Lower lobe of right lung (tissue), 2 donors: ENCODE data around the gene SLC1A5. TPM values are rescaled to one million over a fixed set of nuclear protein-coding genes. Genes with fewer than 3 reads are reported as not detected.
"Not testable (repeated sequence)": the region's sequence is repeated elsewhere in the genome, so short reads cannot be mapped to it uniquely, and the experiment has no call there.

Experiments
- ATAC-seq, 2 donors: fragments of 200-7000 bp; cut with Tn5 transposase; one replicate each; pipeline ENCODE4 v1.9.1; 2020 to 2022; ENCODE audit warnings: mild to moderate bottlenecking in 2 of 2, moderate library complexity in 2 of 2
- DNase-seq: peaks from one replicate; pipeline ENCODE4 v3.0.0-alpha.2; 2020
- H3K27ac ChIP-seq: fragments of 200-600 bp; one replicate; pipeline ENCODE4 v1.8.0; 2022
- H3K27me3 ChIP-seq: fragments of 200-600 bp; one replicate; pipeline ENCODE4 v1.8.0; 2022; ENCODE audit warnings: low read depth
- H3K36me3 ChIP-seq: fragments of 200-600 bp; one replicate; pipeline ENCODE4 v1.8.0; 2022; ENCODE audit warnings: mild to moderate bottlenecking
- H3K4me1 ChIP-seq: fragments of 200-600 bp; one replicate; pipeline ENCODE4 v1.8.0; 2022
- H3K4me3 ChIP-seq: fragments of 200-600 bp; one replicate; pipeline ENCODE4 v1.8.0; 2022; ENCODE audit warnings: mild to moderate bottlenecking
- H3K9me3 ChIP-seq: fragments of 200-600 bp; one replicate; pipeline ENCODE4 v1.8.0; 2022
- intact Hi-C: fragments of 100-400 bp; cut with DNase I; formaldehyde crosslinking; loops from one replicate; pipeline ENCODE4 v1.11.0; 2022
- total RNA-seq: library from RNA; stranded (reverse); fragmentation: NEBNext Ultra II Directional; extraction: Animal tissue kit (Norgen Biotek cat#: 25700); gene quantifications from one replicate; pipeline ENCODE4 v1.2.1, GENCODE V29; 2021
- TF ChIP-seq, protein P1 (sequence below): fragments of 200-600 bp; IDR thresholded peaks from one replicate; pipeline ENCODE4 v1.8.0; 2022; ENCODE audit warnings: antibody characterized with exemption, mild to moderate bottlenecking
- donor health status: DM: no; HTN: yes; CAD: no; lungs with severe emphysema.

The SLC1A5 gene
- total RNA-seq, 1 donor from 2014 or later = 120 TPM

DNA sequence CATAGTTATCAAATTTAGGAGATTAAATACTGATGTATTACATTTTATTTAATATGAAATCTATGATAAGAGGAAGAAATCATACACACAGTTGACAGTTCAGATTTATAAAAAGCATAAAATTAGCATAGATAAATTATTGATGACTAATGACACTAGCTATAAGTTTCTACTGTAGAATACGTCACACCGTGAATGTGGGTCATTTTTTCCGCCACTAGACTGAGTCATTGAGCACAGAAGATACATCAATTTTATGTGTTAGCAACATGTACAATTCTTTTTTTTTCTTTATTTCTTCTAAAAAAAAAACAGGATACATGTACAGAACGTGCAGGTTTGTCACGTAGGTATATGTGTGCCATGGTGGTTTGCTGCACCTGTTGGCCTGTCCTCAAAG is 40.1 kb upstream of the SLC1A5 start:
- H3K4me1 ChIP-seq = no peaks in the 10 kb centered on the region
- H3K4me3 ChIP-seq = no peak overlapping the region
- H3K27me3 ChIP-seq = no peaks in the 10 kb centered on the region
- no peaks in the 10 kb centered on the region for H3K36me3 ChIP-seq
- DNase-seq (no peak), ATAC-seq (no peak)
- H3K9me3 ChIP-seq = no peaks in the 10 kb centered on the region
- intact Hi-C loops = no loop called here
- TF ChIP-seq, protein P1, sequence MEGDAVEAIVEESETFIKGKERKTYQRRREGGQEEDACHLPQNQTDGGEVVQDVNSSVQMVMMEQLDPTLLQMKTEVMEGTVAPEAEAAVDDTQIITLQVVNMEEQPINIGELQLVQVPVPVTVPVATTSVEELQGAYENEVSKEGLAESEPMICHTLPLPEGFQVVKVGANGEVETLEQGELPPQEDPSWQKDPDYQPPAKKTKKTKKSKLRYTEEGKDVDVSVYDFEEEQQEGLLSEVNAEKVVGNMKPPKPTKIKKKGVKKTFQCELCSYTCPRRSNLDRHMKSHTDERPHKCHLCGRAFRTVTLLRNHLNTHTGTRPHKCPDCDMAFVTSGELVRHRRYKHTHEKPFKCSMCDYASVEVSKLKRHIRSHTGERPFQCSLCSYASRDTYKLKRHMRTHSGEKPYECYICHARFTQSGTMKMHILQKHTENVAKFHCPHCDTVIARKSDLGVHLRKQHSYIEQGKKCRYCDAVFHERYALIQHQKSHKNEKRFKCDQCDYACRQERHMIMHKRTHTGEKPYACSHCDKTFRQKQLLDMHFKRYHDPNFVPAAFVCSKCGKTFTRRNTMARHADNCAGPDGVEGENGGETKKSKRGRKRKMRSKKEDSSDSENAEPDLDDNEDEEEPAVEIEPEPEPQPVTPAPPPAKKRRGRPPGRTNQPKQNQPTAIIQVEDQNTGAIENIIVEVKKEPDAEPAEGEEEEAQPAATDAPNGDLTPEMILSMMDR = no peak
- no peak overlapping the region for H3K27ac ChIP-seq

DNA sequence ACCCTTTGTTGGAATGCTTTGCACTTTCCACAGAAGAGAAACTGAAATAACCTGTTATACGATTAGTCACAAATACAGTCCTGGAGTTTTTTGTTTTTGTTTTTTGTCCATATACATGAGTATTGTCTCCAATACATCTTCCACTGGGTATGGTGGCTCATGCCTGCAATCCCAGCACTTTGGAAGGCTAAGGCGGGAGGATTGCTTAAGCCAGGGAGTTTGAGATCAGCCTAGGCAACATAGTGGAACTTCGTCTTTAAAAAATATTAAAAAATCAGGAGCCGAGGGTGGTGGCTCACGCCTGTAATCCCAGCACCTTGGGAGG is 37.3 kb upstream of the SLC1A5 start:
- no peak overlapping the region for H3K4me3 ChIP-seq
- no peak overlapping the region for H3K27ac ChIP-seq
- no peaks in the 10 kb centered on the region for H3K9me3 ChIP-seq
- TF ChIP-seq, protein P1 = no peak
- ATAC-seq = no peak
- no peaks in the 10 kb centered on the region for H3K27me3 ChIP-seq
- peaks cover 15% of the 10 kb centered on the region for H3K4me1 ChIP-seq
- H3K36me3 ChIP-seq = no peaks in the 10 kb centered on the region
- intact Hi-C loops = no loop called here
- no peak for DNase-seq

DNA sequence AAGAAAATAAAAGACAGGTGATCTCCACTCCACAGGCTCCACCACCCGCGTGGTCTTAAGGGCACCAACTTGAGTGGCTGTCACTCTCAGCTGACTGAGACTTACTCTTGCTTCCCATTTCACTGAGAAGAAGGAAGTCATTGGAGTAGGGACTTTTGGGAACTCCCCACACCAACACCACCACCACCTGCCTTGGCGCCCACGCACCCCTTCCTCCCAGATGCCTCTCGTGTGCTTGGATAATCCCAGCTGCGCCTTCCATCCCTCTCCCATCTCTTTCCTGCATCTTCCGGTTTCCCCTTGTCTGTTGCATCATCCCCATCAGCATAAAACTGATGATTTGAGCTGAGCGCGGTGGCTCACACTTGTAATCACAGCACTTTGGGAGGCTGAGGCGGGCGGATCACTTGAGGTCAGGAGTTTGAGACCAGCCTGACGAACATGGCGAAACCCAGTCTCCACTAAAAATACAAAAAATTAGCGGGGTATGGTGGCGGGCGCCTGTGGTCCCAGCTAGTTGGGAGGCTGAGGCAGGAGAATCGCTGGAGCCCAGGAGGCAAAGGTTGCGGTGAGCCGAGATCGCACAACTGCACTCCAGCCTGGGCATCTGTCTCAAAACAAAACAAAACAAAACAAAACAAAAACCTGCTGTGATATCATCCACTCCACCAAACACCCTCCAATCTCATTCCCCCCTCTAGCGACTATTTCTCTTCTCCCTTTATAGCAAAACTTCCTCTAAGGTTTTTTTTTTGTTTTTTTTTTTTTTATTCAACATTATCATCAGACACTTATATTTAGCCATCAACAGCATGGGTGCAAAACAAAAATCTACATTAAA is 36.7 kb upstream of the SLC1A5 start:
- H3K9me3 ChIP-seq = no peaks in the 10 kb centered on the region
- no peaks in the 10 kb centered on the region for H3K27me3 ChIP-seq
- DNase-seq (peak; percentile 69), ATAC-seq (peak; percentile 65 to 67)
- peak overlapping the region; percentile 3 for H3K4me3 ChIP-seq
- TF ChIP-seq, protein P1 = no peak
- no peaks in the 10 kb centered on the region for H3K36me3 ChIP-seq
- H3K27ac ChIP-seq = peak overlapping the region; percentile 71
- intact Hi-C loops = no loop called here
- peaks cover 16% of the 10 kb centered on the region for H3K4me1 ChIP-seq

DNA sequence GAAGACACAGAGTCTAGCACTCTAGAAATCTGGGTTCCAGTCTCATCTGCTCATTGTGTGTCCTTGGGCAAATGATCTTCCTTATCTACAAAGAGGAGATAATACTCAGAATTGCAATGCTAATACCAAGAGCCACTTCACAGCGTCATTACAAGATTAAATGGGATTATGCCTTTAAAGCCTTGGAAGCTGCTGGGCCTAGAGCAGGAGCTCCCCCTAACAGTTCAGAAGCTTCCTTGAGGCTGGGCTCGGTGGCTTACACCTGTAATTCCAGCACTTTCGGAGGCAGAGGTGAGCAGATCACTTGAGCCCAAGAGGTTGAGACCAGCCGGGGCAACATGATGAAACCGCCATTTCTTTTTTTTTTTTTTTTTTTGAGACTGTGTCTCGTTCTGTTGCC is 34.7 kb upstream of the SLC1A5 start:
- intact Hi-C loops = no loop called here
- Histone ChIP-seq H3K27ac (no peak overlapping the region), H3K9me3 (no peaks in the 10 kb centered on the region), H3K36me3 (no peaks in the 10 kb centered on the region), H3K27me3 (no peaks in the 10 kb centered on the region), H3K4me3 (no peak overlapping the region), H3K4me1 (peaks cover 16% of the 10 kb centered on the region)
- DNase-seq (no peak), ATAC-seq (no peak)
- TF ChIP-seq, protein P1 = no peak

DNA sequence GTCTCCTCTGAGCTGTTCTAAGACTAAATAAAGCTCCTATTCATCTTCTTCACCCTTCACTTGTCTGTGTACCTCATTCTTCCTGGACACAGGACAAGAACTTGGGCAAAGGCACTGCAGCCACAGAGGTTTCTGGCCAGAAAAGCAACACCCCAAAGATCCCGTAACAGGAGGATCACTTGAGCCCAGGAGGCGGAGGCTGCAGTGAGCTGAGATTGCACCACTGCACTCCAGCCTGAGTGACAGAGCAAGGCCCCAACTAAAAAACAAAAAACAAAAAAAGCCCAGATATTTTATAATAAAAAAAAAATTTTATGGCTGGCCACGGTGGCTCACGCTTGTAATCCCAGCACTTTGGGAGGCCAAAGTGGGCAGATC is 34.0 kb upstream of the SLC1A5 start:
- DNase-seq, intact Hi-C loops, H3K27me3 ChIP-seq, H3K36me3 ChIP-seq, H3K4me3 ChIP-seq, H3K9me3 ChIP-seq: not testable (repeated sequence)
- Histone ChIP-seq H3K4me1 (peaks cover 16% of the 10 kb centered on the region), H3K27ac (peak overlapping the region; percentile 58)
- ATAC-seq = peak in 1 of 2 donors; percentile 58

DNA sequence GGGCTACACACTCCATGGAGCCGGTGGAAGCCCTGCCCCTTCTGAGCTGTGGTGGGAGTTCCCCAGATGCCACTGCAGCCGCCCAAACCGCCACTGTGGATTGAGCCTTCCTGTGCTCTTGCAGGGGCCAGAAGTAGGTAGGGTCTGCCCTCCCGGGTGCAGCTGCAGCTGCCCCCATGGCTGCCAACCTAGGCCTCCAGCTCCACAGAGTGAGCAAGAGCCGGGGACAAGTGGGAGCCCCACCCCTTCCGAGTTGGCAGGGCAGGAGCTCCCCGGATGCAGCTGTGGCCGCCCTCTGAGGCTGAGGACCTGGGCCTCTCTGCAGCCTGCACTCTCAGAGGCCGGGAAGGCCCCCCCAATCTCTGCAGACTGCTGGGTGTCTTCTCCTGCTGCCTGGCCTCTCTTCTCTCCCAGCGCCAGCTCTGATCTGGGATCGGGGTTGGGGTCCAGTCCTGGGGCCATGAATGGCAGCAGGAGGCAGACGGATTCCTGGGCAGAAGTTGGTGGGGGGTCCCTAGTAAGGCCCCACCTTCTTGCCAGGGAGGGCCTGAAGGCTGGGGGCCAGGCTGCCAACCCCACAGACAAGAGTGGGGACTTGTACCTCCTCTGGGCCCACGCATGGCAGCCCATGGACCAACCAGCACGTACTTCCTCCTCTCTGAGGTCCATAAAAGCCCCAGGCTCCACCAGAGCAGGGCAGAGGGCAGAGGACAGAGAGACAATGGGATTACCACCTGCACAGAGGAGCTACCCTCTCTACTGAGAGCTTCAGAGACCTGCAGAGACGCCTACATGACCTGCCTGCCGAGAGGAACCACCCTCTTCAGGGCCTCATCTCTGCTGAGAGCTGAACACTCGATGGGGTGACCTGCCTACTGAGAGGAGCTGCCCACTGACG is 33.4 kb upstream of the SLC1A5 start:
- Histone ChIP-seq H3K9me3 (no peaks in the 10 kb centered on the region), H3K27me3 (no peaks in the 10 kb centered on the region), H3K4me1 (peaks cover 16% of the 10 kb centered on the region), H3K27ac (peak overlapping the region; percentile 58), H3K4me3 (no peak overlapping the region), H3K36me3 (no peaks in the 10 kb centered on the region)
- DNase-seq (peak; percentile 61), ATAC-seq (peak; percentile 56 to 61)
- TF ChIP-seq, protein P1 = no peak
- intact Hi-C loops = no loop called here
